GM23338 (cell line): ENCODE results near the gene PPP2R2B. TPM values are rescaled to one million over a fixed set of nuclear protein-coding genes. Genes with fewer than 3 reads are reported as not detected.

Source experiments
- ATAC-seq: fragments of 200-7000 bp; cut with Tn5 transposase; 3 replicates; pipeline ENCODE4 v1.9.1; 2020
- DNase-seq: peaks from one replicate; pipeline ENCODE4 v3.0.0-alpha.2; 2015; ENCODE audit warnings: low spot score
- H2AFZ ChIP-seq: fragments of 200-600 bp; sonication (generic); 2 replicates; pipeline ENCODE4 v1.8.0; 2016; ENCODE audit warnings: antibody characterized with exemption, mild to moderate bottlenecking, moderate library complexity
- H3F3A ChIP-seq: fragments of 200-600 bp; sonication (generic); replicated peaks from 2 replicates; pipeline ENCODE4 v1.8.0; 2017; ENCODE audit warnings: antibody characterized with exemption, mixed run types, low read depth
- H3K27ac ChIP-seq: fragments of 200-600 bp; sonication (generic); 2 replicates; pipeline ENCODE4 v1.6.1; 2016; ENCODE audit warnings: low read depth
- H3K27me3 ChIP-seq: fragments of 200-600 bp; sonication (generic); 2 replicates; pipeline ENCODE4 v1.8.0; 2016; ENCODE audit warnings: mild to moderate bottlenecking, mixed run types, moderate library complexity; ENCODE audit not compliant: insufficient read depth
- H3K36me3 ChIP-seq: fragments of 200-600 bp; sonication (generic); 2 replicates; pipeline ENCODE4 v1.8.0; 2016; ENCODE audit warnings: mild to moderate bottlenecking; ENCODE audit not compliant: insufficient read depth
- H3K4me1 ChIP-seq: fragments of 200-600 bp; sonication (generic); 2 replicates; pipeline ENCODE4 v1.8.0; 2016; ENCODE audit warnings: mild to moderate bottlenecking, moderate library complexity; ENCODE audit not compliant: insufficient read depth
- H3K4me2 ChIP-seq: fragments of 200-600 bp; sonication (generic); 2 replicates; pipeline ENCODE4 v1.7.1; 2017; ENCODE audit warnings: mixed run types
- H3K4me3 ChIP-seq: fragments of 200-600 bp; sonication (generic); 2 replicates; pipeline ENCODE4 v1.6.1; 2016; ENCODE audit warnings: mixed run types
- H3K79me2 ChIP-seq: fragments of 200-600 bp; sonication (generic); replicated peaks from 2 replicates; pipeline ENCODE4 v1.8.0; 2017; ENCODE audit warnings: mild to moderate bottlenecking; ENCODE audit not compliant: insufficient read depth
- H3K9me2 ChIP-seq: fragments of 200-600 bp; sonication (generic); 2 replicates; pipeline ENCODE4 v1.8.0; 2017; ENCODE audit not compliant: insufficient read depth
- H4K20me1 ChIP-seq: fragments of 200-600 bp; sonication (generic); replicated peaks from 2 replicates; pipeline ENCODE4 v1.8.0; 2017; ENCODE audit warnings: mild to moderate bottlenecking; ENCODE audit not compliant: insufficient read depth
- H3K27ac Mint-ChIP-seq: 2 replicates; pipeline ENCODE4 v1.8.0; 2020; ENCODE audit warnings: inconsistent platforms, mild to moderate bottlenecking, moderate library complexity, mixed read lengths
- H3K27me3 Mint-ChIP-seq: 3 replicates; pipeline ENCODE4 v1.8.0; 2022; ENCODE audit warnings: low read depth, mild to moderate bottlenecking, moderate library complexity, mixed read lengths, inconsistent platforms; ENCODE audit not compliant: insufficient read depth, poor library complexity
- H3K36me3 Mint-ChIP-seq: 3 replicates; pipeline ENCODE4 v1.8.0; 2021; ENCODE audit warnings: low read depth, mild to moderate bottlenecking, inconsistent platforms, moderate library complexity, mixed read lengths
- H3K4me1 Mint-ChIP-seq: 3 replicates; pipeline ENCODE4 v1.8.0; 2020; ENCODE audit warnings: mild to moderate bottlenecking, inconsistent platforms, mixed read lengths
- H3K4me3 Mint-ChIP-seq: 3 replicates; pipeline ENCODE4 v1.8.0; 2021; ENCODE audit warnings: moderate library complexity, mild to moderate bottlenecking, inconsistent platforms, mixed read lengths
- H3K9me3 Mint-ChIP-seq: 3 replicates; pipeline ENCODE4 v1.8.0; 2020; ENCODE audit warnings: moderate library complexity, mild to moderate bottlenecking, inconsistent platforms, mixed read lengths
- CREB1 ChIP-seq: fragments of 250-450 bp; sonication (Bioruptor Pico); IDR thresholded peaks from 2 replicates; pipeline ENCODE4 v1.5.0; 2020; ENCODE audit warnings: low read depth, mild to moderate bottlenecking, moderate library complexity
- CTCF ChIP-seq, 2 experiments: fragments of 200-600 bp in 1 of 2; sonication (generic) in 1 of 2; conservative IDR thresholded peaks; 2 replicates each; pipeline versions ENCODE4 v1.5.1 to v1.6.1; 2016 to 2017; ENCODE audit warnings: antibody characterized with exemption in 2 of 2, low read depth in 2 of 2, mild to moderate bottlenecking in 2 of 2, moderate library complexity in 1 of 2
- ETS1 ChIP-seq: IDR thresholded peaks from 2 replicates; pipeline ENCODE4 v1.6.1; 2016; ENCODE audit warnings: antibody characterized with exemption
- EZH2 ChIP-seq: fragments of 200-600 bp; sonication (generic); IDR thresholded peaks from one replicate; pipeline ENCODE4 v1.8.0; 2017; ENCODE audit warnings: antibody characterized with exemption, mild to moderate bottlenecking, low read depth; ENCODE audit not compliant: unreplicated experiment
- EZH2phosphoT487 ChIP-seq: fragments of 200-600 bp; sonication (generic); IDR thresholded peaks from one replicate; pipeline ENCODE4 v1.8.1; 2018; ENCODE audit warnings: antibody characterized with exemption; ENCODE audit not compliant: unreplicated experiment
- JUNB ChIP-seq: IDR thresholded peaks from one replicate; pipeline ENCODE4 v1.6.1; 2016; ENCODE audit warnings: antibody characterized with exemption; ENCODE audit not compliant: unreplicated experiment
- NANOG ChIP-seq: IDR thresholded peaks from 2 replicates; pipeline ENCODE4 v1.6.1; 2016; ENCODE audit warnings: antibody characterized with exemption, borderline replicate concordance
- POLR2AphosphoS5 ChIP-seq: IDR thresholded peaks from 2 replicates; pipeline ENCODE4 v1.6.1; 2016; ENCODE audit warnings: antibody characterized with exemption, low read depth
- STAT1 ChIP-seq: IDR thresholded peaks from one replicate; pipeline ENCODE4 v1.6.1; 2016; ENCODE audit warnings: antibody characterized with exemption; ENCODE audit not compliant: unreplicated experiment
- ZNF114 ChIP-seq: fragments of 250-450 bp; sonication (Bioruptor Pico); IDR thresholded peaks from 2 replicates; pipeline ENCODE4 v1.5.0; 2020; ENCODE audit warnings: mild to moderate bottlenecking, moderate library complexity
- ZNF331 ChIP-seq: fragments of 250-450 bp; sonication (Bioruptor Pico); IDR thresholded peaks from 2 replicates; pipeline ENCODE4 v1.5.0; 2020; ENCODE audit warnings: low read depth, mild to moderate bottlenecking, moderate library complexity
- polyA plus RNA-seq: library from polyadenylated mRNA; unstranded; fragments of >200 nt; fragmentation: Nextera tagmentation; extraction: Ambion mirVana; gene quantifications from 2 replicates; pipeline ENCODE4 v1.2.1, GENCODE V29; 2016
- total RNA-seq: library from RNA; depleted of rRNA; stranded (reverse); fragments of >200 nt; shearing (Covaris generic); gene quantifications from 2 replicates; pipeline ENCODE4 v1.2.3, GENCODE V29; 2014
- TF ChIP-seq, protein P1 (sequence below): fragments of 250-450 bp; sonication (Bioruptor Pico); IDR thresholded peaks from 2 replicates; pipeline ENCODE4 v1.5.0; 2020; ENCODE audit warnings: mild to moderate bottlenecking, moderate library complexity
- TF ChIP-seq, protein P2 (sequence below): IDR thresholded peaks from one replicate; pipeline ENCODE4 v1.6.1; 2018; ENCODE audit warnings: antibody characterized with exemption; ENCODE audit not compliant: unreplicated experiment

PPP2R2B gene
- total and polyA plus RNA-seq, 2 experiments from 2014 or later = 21.3 to 33.9 TPM

GRCh38 chr5:146589028-146589345 is 289.6 kb downstream of the PPP2R2B start:
- H3K9me3 Mint-ChIP-seq = no peaks in the 10 kb centered on the region
- Histone ChIP-seq H3K4me3 (no peak overlapping the region), H3K79me2 (no peaks in the 10 kb centered on the region), H3F3A (no peaks in the 10 kb centered on the region), H3K36me3 (no peaks in the 10 kb centered on the region), H3K27ac (no peak overlapping the region), H3K4me1 (no peaks in the 10 kb centered on the region), H2AFZ (no peak overlapping the region), H3K27me3 (no peaks in the 10 kb centered on the region), H3K4me2 (no peak overlapping the region), H3K9me2 (no peaks in the 10 kb centered on the region; the same call in 1 of the 2 replicates), H4K20me1 (no peaks in the 10 kb centered on the region)
- ATAC-seq = no peak
- no peak overlapping the region for H3K27ac Mint-ChIP-seq
- H3K36me3 Mint-ChIP-seq = no peaks in the 10 kb centered on the region
- no peak for DNase-seq
- no peak for TF ChIP-seq STAT1
- TF ChIP-seq ZNF331 (CRISPR knock-in tag) = no peak
- TF ChIP-seq CREB1 (CRISPR knock-in tag) = no peak
- TF ChIP-seq, protein P1, sequence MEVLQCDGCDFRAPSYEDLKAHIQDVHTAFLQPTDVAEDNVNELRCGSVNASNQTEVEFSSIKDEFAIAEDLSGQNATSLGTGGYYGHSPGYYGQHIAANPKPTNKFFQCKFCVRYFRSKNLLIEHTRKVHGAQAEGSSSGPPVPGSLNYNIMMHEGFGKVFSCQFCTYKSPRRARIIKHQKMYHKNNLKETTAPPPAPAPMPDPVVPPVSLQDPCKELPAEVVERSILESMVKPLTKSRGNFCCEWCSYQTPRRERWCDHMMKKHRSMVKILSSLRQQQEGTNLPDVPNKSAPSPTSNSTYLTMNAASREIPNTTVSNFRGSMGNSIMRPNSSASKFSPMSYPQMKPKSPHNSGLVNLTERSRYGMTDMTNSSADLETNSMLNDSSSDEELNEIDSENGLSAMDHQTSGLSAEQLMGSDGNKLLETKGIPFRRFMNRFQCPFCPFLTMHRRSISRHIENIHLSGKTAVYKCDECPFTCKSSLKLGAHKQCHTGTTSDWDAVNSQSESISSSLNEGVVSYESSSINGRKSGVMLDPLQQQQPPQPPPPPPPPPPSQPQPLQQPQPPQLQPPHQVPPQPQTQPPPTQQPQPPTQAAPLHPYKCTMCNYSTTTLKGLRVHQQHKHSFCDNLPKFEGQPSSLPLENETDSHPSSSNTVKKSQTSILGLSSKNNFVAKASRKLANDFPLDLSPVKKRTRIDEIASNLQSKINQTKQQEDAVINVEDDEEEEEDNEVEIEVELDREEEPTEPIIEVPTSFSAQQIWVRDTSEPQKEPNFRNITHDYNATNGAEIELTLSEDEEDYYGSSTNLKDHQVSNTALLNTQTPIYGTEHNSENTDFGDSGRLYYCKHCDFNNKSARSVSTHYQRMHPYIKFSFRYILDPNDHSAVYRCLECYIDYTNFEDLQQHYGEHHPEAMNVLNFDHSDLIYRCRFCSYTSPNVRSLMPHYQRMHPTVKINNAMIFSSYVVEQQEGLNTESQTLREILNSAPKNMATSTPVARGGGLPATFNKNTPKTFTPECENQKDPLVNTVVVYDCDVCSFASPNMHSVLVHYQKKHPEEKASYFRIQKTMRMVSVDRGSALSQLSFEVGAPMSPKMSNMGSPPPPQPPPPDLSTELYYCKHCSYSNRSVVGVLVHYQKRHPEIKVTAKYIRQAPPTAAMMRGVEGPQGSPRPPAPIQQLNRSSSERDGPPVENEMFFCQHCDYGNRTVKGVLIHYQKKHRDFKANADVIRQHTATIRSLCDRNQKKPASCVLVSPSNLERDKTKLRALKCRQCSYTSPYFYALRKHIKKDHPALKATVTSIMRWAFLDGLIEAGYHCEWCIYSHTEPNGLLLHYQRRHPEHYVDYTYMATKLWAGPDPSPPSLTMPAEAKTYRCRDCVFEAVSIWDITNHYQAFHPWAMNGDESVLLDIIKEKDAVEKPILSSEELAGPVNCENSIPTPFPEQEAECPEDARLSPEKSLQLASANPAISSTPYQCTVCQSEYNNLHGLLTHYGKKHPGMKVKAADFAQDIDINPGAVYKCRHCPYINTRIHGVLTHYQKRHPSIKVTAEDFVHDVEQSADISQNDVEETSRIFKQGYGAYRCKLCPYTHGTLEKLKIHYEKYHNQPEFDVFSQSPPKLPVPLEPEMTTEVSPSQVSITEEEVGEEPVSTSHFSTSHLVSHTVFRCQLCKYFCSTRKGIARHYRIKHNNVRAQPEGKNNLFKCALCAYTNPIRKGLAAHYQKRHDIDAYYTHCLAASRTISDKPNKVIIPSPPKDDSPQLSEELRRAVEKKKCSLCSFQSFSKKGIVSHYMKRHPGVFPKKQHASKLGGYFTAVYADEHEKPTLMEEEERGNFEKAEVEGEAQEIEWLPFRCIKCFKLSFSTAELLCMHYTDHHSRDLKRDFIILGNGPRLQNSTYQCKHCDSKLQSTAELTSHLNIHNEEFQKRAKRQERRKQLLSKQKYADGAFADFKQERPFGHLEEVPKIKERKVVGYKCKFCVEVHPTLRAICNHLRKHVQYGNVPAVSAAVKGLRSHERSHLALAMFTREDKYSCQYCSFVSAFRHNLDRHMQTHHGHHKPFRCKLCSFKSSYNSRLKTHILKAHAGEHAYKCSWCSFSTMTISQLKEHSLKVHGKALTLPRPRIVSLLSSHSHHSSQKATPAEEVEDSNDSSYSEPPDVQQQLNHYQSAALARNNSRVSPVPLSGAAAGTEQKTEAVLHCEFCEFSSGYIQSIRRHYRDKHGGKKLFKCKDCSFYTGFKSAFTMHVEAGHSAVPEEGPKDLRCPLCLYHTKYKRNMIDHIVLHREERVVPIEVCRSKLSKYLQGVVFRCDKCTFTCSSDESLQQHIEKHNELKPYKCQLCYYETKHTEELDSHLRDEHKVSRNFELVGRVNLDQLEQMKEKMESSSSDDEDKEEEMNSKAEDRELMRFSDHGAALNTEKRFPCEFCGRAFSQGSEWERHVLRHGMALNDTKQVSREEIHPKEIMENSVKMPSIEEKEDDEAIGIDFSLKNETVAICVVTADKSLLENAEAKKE = no peak
- TF ChIP-seq EZH2 = no peak
- TF ChIP-seq CTCF (conservative IDR thresholded peaks at IDR 0.05; ENCODE audit: low read depth in 2 of 2) = no peak
- TF ChIP-seq ETS1 = no peak
- TF ChIP-seq POLR2AphosphoS5 = no peak
- TF ChIP-seq JUNB = no peak
- no peak for TF ChIP-seq ZNF114 (CRISPR knock-in tag)
- TF ChIP-seq NANOG = no peak
- TF ChIP-seq, protein P2, sequence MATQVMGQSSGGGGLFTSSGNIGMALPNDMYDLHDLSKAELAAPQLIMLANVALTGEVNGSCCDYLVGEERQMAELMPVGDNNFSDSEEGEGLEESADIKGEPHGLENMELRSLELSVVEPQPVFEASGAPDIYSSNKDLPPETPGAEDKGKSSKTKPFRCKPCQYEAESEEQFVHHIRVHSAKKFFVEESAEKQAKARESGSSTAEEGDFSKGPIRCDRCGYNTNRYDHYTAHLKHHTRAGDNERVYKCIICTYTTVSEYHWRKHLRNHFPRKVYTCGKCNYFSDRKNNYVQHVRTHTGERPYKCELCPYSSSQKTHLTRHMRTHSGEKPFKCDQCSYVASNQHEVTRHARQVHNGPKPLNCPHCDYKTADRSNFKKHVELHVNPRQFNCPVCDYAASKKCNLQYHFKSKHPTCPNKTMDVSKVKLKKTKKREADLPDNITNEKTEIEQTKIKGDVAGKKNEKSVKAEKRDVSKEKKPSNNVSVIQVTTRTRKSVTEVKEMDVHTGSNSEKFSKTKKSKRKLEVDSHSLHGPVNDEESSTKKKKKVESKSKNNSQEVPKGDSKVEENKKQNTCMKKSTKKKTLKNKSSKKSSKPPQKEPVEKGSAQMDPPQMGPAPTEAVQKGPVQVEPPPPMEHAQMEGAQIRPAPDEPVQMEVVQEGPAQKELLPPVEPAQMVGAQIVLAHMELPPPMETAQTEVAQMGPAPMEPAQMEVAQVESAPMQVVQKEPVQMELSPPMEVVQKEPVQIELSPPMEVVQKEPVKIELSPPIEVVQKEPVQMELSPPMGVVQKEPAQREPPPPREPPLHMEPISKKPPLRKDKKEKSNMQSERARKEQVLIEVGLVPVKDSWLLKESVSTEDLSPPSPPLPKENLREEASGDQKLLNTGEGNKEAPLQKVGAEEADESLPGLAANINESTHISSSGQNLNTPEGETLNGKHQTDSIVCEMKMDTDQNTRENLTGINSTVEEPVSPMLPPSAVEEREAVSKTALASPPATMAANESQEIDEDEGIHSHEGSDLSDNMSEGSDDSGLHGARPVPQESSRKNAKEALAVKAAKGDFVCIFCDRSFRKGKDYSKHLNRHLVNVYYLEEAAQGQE = no peak
- TF ChIP-seq EZH2phosphoT487 = no peak
- no peaks in the 10 kb centered on the region for H3K4me1 Mint-ChIP-seq
- H3K4me3 Mint-ChIP-seq = no peak overlapping the region
- H3K27me3 Mint-ChIP-seq = no peaks in the 10 kb centered on the region
